Measurements from ENCODE around the gene SLC4A5. TPM values are rescaled to one million over a fixed set of nuclear protein-coding genes. Genes with fewer than 3 reads are reported as not detected.

SLC4A5 gene
- polyA plus RNA-seq, 1 of the 3 experiments (the other 2 are of a cell fraction), result 0.25 TPM

DNA sequence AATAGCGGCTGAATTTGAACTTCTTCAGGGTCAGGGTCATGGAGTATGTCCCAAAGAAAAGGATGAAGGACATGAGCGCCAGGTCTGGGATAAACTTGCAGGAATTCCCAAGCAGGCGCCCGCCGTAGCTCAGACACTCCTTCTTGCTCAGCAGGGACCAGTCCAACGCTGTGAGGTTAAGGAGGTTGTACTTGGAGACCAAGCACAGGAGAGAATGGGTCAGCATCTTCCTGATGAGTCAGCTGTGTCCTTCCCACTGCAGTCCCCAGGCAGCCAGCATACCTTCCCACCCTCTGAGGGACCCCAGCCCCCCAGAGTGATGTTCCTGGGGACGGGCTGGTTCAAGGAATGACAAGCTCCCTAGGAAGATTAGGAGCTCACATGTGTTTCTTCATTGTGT, 103.9 kb downstream of the SLC4A5 start:
- POLR2A ChIA-PET, result interaction anchor here (0.6 kb wide), 1 partner anchor 15 kb away, joined by 4 read pairs; no protein-coding TSS in a partner anchor
- no peaks in the 10 kb centered on the region for H3K9me2 ChIP-seq
- H4K20me1 ChIP-seq (ENCODE audit: insufficient read depth), result no peaks in the 10 kb centered on the region
- DNase-seq, result no peak
- no peaks in the 10 kb centered on the region for H3K9me3 ChIP-seq
- H2AFZ ChIP-seq (ENCODE audit: low read depth), result no peak overlapping the region
- H3K9ac ChIP-seq, result no peak overlapping the region
- H3K27me3 ChIP-seq (ENCODE audit: insufficient read depth), result no peaks in the 10 kb centered on the region
- H3K4me3 ChIP-seq (ENCODE audit: low read depth in 2 of 2, low read length in 1 of 2), result no peak overlapping the region
- H3K36me3 ChIP-seq (replicated peaks in 1 of 2; ENCODE audit: control insufficient read depth in 1 of 2, insufficient read depth in 2 of 2, low read length in 1 of 2), result no peaks in the 10 kb centered on the region
- CTCF ChIA-PET, result interaction anchor here (1.9 to 5.3 kb wide), 2 partner anchors 11 to 95 kb away, joined by 6 to 26 read pairs; no protein-coding TSS in a partner anchor
- H3K79me2 ChIP-seq (ENCODE audit: insufficient read depth), result no peaks in the 10 kb centered on the region
- H3F3A ChIP-seq (replicated peaks; ENCODE audit: insufficient read depth), result no peaks in the 10 kb centered on the region
- no peak overlapping the region for H3K4me2 ChIP-seq
- no peak for TF ChIP-seq POLR2AphosphoS5 (IDR thresholded peaks at IDR 0.05; ENCODE audit: low read depth, low read length)
- TF ChIP-seq, protein P1, sequence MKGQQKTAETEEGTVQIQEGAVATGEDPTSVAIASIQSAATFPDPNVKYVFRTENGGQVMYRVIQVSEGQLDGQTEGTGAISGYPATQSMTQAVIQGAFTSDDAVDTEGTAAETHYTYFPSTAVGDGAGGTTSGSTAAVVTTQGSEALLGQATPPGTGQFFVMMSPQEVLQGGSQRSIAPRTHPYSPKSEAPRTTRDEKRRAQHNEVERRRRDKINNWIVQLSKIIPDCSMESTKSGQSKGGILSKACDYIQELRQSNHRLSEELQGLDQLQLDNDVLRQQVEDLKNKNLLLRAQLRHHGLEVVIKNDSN (IDR thresholded peaks at IDR 0.05; ENCODE audit: borderline replicate concordance, low read depth), result no peak
- no peak for TF ChIP-seq RAD21 (IDR thresholded peaks at IDR 0.05; ENCODE audit: low read length)
- no peak for TF ChIP-seq TCF12 (IDR thresholded peaks at IDR 0.05)
- TF ChIP-seq GABPA (IDR thresholded peaks at IDR 0.05; ENCODE audit: low read depth), result no peak
- no peak for TF ChIP-seq YY1 (IDR thresholded peaks at IDR 0.05; ENCODE audit: low read depth)
- TF ChIP-seq, protein P2, sequence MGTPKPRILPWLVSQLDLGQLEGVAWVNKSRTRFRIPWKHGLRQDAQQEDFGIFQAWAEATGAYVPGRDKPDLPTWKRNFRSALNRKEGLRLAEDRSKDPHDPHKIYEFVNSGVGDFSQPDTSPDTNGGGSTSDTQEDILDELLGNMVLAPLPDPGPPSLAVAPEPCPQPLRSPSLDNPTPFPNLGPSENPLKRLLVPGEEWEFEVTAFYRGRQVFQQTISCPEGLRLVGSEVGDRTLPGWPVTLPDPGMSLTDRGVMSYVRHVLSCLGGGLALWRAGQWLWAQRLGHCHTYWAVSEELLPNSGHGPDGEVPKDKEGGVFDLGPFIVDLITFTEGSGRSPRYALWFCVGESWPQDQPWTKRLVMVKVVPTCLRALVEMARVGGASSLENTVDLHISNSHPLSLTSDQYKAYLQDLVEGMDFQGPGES (IDR thresholded peaks at IDR 0.05; ENCODE audit: low read depth, low read length), result no peak
- TF ChIP-seq RCOR1 (IDR thresholded peaks at IDR 0.05; ENCODE audit: low read length), result no peak
- TF ChIP-seq, protein P3, sequence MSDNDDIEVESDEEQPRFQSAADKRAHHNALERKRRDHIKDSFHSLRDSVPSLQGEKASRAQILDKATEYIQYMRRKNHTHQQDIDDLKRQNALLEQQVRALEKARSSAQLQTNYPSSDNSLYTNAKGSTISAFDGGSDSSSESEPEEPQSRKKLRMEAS (IDR thresholded peaks at IDR 0.05; ENCODE audit: low read depth), result no peak
- no peak for TF ChIP-seq ELF1 (IDR thresholded peaks at IDR 0.05)
- no peak for TF ChIP-seq RXRA (IDR thresholded peaks at IDR 0.05; ENCODE audit: borderline replicate concordance, low read depth)
- no peaks in the 10 kb centered on the region for H3K4me1 ChIP-seq (ENCODE audit: control insufficient read depth in 1 of 2, insufficient read depth in 2 of 2, low read depth in 1 of 2, low read length in 1 of 2)
- WGBS (ENCODE audit: low lambda C conversion rate), result 91% methylated on average over 6 of the region's 7 CpGs
- no peak overlapping the region for H3K27ac ChIP-seq (ENCODE audit: low read depth in 2 of 2, low read length in 1 of 2)

DNA sequence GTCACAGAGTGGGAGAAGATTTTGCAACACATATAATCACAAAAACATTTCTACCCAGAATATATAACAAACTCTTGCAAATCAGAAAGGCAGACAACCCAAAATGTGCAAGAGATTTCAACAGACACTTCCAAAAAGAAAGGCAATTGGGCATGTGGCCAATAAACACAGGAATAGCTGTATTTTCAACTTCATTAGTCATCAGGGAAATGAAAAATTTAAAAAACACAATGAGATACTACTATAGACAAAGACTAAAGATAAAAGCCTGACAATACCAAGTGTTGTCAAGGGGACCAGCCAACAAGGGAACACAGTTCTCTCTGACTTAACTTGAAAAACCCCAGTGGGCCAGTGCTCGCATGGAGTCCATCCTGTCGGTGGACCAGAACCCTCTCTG, 104.3 kb downstream of the SLC4A5 start:
- ChIA-PET POLR2A (interaction anchor here (0.6 kb wide), 2 partner anchors 15 to 136 kb away, joined by 3 to 4 read pairs; no protein-coding TSS in a partner anchor), CTCF (interaction anchor here (1.9 to 5.3 kb wide), 2 partner anchors 11 to 96 kb away, joined by 6 to 26 read pairs; no protein-coding TSS in a partner anchor)
- no peaks in the 10 kb centered on the region for H4K20me1 ChIP-seq (ENCODE audit: insufficient read depth)
- no peaks in the 10 kb centered on the region for H3K9me3 ChIP-seq
- H3K36me3 ChIP-seq (replicated peaks in 1 of 2; ENCODE audit: control insufficient read depth in 1 of 2, insufficient read depth in 2 of 2, low read length in 1 of 2), result no peaks in the 10 kb centered on the region
- DNase-seq, result no peak
- H3K4me3 ChIP-seq (ENCODE audit: low read depth in 2 of 2, low read length in 1 of 2), result no peak overlapping the region
- H3F3A ChIP-seq (replicated peaks; ENCODE audit: insufficient read depth), result no peaks in the 10 kb centered on the region
- H2AFZ ChIP-seq (ENCODE audit: low read depth), result no peak overlapping the region
- H3K27me3 ChIP-seq (ENCODE audit: insufficient read depth), result no peaks in the 10 kb centered on the region
- H3K4me2 ChIP-seq, result no peak overlapping the region
- no peaks in the 10 kb centered on the region for H3K9me2 ChIP-seq
- no peak for TF ChIP-seq TAF1 (IDR thresholded peaks at IDR 0.05; ENCODE audit: borderline replicate concordance, low read depth, low read length)
- no peak for TF ChIP-seq NRF1 (IDR thresholded peaks at IDR 0.05; ENCODE audit: low read depth, low read length)
- no peak for TF ChIP-seq SIN3A (IDR thresholded peaks at IDR 0.05; ENCODE audit: borderline replicate concordance, low read depth, low read length)
- TF ChIP-seq, protein P4, sequence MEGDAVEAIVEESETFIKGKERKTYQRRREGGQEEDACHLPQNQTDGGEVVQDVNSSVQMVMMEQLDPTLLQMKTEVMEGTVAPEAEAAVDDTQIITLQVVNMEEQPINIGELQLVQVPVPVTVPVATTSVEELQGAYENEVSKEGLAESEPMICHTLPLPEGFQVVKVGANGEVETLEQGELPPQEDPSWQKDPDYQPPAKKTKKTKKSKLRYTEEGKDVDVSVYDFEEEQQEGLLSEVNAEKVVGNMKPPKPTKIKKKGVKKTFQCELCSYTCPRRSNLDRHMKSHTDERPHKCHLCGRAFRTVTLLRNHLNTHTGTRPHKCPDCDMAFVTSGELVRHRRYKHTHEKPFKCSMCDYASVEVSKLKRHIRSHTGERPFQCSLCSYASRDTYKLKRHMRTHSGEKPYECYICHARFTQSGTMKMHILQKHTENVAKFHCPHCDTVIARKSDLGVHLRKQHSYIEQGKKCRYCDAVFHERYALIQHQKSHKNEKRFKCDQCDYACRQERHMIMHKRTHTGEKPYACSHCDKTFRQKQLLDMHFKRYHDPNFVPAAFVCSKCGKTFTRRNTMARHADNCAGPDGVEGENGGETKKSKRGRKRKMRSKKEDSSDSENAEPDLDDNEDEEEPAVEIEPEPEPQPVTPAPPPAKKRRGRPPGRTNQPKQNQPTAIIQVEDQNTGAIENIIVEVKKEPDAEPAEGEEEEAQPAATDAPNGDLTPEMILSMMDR (IDR thresholded peaks at IDR 0.05), result no peak
- TF ChIP-seq NFIC (IDR thresholded peaks at IDR 0.05; ENCODE audit: borderline replicate concordance), result no peak
- TF ChIP-seq RFX5 (IDR thresholded peaks at IDR 0.05; ENCODE audit: low read length), result no peak
- no peak for TF ChIP-seq TCF12 (IDR thresholded peaks at IDR 0.05)
- TF ChIP-seq, protein P5, sequence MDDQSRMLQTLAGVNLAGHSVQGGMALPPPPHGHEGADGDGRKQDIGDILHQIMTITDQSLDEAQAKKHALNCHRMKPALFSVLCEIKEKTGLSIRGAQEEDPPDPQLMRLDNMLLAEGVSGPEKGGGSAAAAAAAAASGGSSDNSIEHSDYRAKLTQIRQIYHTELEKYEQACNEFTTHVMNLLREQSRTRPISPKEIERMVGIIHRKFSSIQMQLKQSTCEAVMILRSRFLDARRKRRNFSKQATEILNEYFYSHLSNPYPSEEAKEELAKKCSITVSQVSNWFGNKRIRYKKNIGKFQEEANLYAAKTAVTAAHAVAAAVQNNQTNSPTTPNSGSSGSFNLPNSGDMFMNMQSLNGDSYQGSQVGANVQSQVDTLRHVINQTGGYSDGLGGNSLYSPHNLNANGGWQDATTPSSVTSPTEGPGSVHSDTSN (IDR thresholded peaks at IDR 0.05), result no peak
- TF ChIP-seq TEAD4 (IDR thresholded peaks at IDR 0.05; ENCODE audit: borderline replicate concordance, insufficient read depth), result no peak
- TF ChIP-seq, protein P1 (IDR thresholded peaks at IDR 0.05; ENCODE audit: borderline replicate concordance, low read depth), result no peak
- no peaks in the 10 kb centered on the region for H3K4me1 ChIP-seq (ENCODE audit: control insufficient read depth in 1 of 2, insufficient read depth in 2 of 2, low read depth in 1 of 2, low read length in 1 of 2)
- H3K79me2 ChIP-seq (ENCODE audit: insufficient read depth), result no peaks in the 10 kb centered on the region
- no peak overlapping the region for H3K27ac ChIP-seq (ENCODE audit: low read depth in 2 of 2, low read length in 1 of 2)
- H3K9ac ChIP-seq, result no peak overlapping the region
- 90% methylated on average over 2 of the region's 2 CpGs for WGBS (ENCODE audit: low lambda C conversion rate)
